Measurements from ENCODE around the gene TIAM1.

Gene TIAM1

GRCh38 chr21:31340942-31341487 is 3.0 kb downstream of the TIAM1 start:
- TF ChIP-seq POLR2A (IDR thresholded peaks at IDR 0.05; ENCODE audit: extremely low read depth, insufficient read length) (no peak), CTCF (IDR thresholded peaks at IDR 0.05; ENCODE audit: low read depth, low read length) (no peak), MAX (IDR thresholded peaks at IDR 0.05; ENCODE audit: low read depth, low read length) (no peak), MYC (IDR thresholded peaks at IDR 0.05; ENCODE audit: low read depth, low read length) (no peak)
- DNase-seq (ENCODE audit: low read depth), result no peak
- no peak overlapping the region for H3K4me3 ChIP-seq (ENCODE audit: low read depth, low read length)

- no peak for DNase-seq (ENCODE audit: low read depth)
- TF ChIP-seq POLR2A (IDR thresholded peaks at IDR 0.05; ENCODE audit: extremely low read depth, insufficient read length), result no peak
- no peak for TF ChIP-seq MYC (IDR thresholded peaks at IDR 0.05; ENCODE audit: low read depth, low read length)
- no peak for TF ChIP-seq CTCF (IDR thresholded peaks at IDR 0.05; ENCODE audit: low read depth, low read length)
- H3K4me3 ChIP-seq (ENCODE audit: low read depth, low read length), result no peak overlapping the region
Observed at GRCh38 chr21:31340514-31340913, 3.5 kb downstream of the TIAM1 start.

- H3K4me3 ChIP-seq (ENCODE audit: low read depth, low read length), result no peak overlapping the region
- TF ChIP-seq MYC (IDR thresholded peaks at IDR 0.05; ENCODE audit: low read depth, low read length), result no peak
- TF ChIP-seq MAX (IDR thresholded peaks at IDR 0.05; ENCODE audit: low read depth, low read length), result no peak
- TF ChIP-seq POLR2A (IDR thresholded peaks at IDR 0.05; ENCODE audit: extremely low read depth, insufficient read length), result no peak
- TF ChIP-seq CTCF (IDR thresholded peaks at IDR 0.05; ENCODE audit: low read depth, low read length), result no peak
- DNase-seq (ENCODE audit: low read depth), result no peak
Observed at GRCh38 chr21:31339721-31340120, 4.3 kb downstream of the TIAM1 start.

GRCh38 chr21:31338908-31339368 is 5.1 kb downstream of the TIAM1 start:
- no peak overlapping the region for H3K4me3 ChIP-seq (ENCODE audit: low read depth, low read length)
- TF ChIP-seq POLR2A (IDR thresholded peaks at IDR 0.05; ENCODE audit: extremely low read depth, insufficient read length), result no peak
- no peak for TF ChIP-seq CTCF (IDR thresholded peaks at IDR 0.05; ENCODE audit: low read depth, low read length)
- no peak for TF ChIP-seq MAX (IDR thresholded peaks at IDR 0.05; ENCODE audit: low read depth, low read length)
- no peak for TF ChIP-seq MYC (IDR thresholded peaks at IDR 0.05; ENCODE audit: low read depth, low read length)
- no peak for DNase-seq (ENCODE audit: low read depth)

GRCh38 chr21:31337996-31338907 is 5.8 kb downstream of the TIAM1 start:
- TF ChIP-seq POLR2A (IDR thresholded peaks at IDR 0.05; ENCODE audit: extremely low read depth, insufficient read length) (no peak), CTCF (IDR thresholded peaks at IDR 0.05; ENCODE audit: low read depth, low read length) (no peak), MYC (IDR thresholded peaks at IDR 0.05; ENCODE audit: low read depth, low read length) (no peak), MAX (IDR thresholded peaks at IDR 0.05; ENCODE audit: low read depth, low read length) (no peak)
- H3K4me3 ChIP-seq (ENCODE audit: low read depth, low read length), result no peak overlapping the region
- no peak for DNase-seq (ENCODE audit: low read depth)
